ENCODE measurements around the gene REXO1. TPM values are rescaled to one million over a fixed set of nuclear protein-coding genes. Genes with fewer than 3 reads are reported as not detected.

Gene REXO1
- total and polyA plus RNA-seq, 2 of the 13 experiments (the other 11 are each of a cell fraction or from before 2014, with no cell fraction given): 5.0 to 11.2 TPM

- TF ChIP-seq, protein P1, sequence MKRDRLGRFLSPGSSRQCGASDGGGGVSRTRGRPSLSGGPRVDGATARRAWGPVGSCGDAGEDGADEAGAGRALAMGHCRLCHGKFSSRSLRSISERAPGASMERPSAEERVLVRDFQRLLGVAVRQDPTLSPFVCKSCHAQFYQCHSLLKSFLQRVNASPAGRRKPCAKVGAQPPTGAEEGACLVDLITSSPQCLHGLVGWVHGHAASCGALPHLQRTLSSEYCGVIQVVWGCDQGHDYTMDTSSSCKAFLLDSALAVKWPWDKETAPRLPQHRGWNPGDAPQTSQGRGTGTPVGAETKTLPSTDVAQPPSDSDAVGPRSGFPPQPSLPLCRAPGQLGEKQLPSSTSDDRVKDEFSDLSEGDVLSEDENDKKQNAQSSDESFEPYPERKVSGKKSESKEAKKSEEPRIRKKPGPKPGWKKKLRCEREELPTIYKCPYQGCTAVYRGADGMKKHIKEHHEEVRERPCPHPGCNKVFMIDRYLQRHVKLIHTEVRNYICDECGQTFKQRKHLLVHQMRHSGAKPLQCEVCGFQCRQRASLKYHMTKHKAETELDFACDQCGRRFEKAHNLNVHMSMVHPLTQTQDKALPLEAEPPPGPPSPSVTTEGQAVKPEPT (CRISPR knock-in tag; IDR thresholded peaks at IDR 0.05; ENCODE audit: low read depth): no peak
- TF ChIP-seq, protein P2, sequence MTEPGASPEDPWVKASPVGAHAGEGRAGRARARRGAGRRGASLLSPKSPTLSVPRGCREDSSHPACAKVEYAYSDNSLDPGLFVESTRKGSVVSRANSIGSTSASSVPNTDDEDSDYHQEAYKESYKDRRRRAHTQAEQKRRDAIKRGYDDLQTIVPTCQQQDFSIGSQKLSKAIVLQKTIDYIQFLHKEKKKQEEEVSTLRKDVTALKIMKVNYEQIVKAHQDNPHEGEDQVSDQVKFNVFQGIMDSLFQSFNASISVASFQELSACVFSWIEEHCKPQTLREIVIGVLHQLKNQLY (CRISPR knock-in tag; IDR thresholded peaks at IDR 0.05): 0 out of 2 replicates have a peak, but pooled peaks have one; percentile 45
- TF ChIP-seq KLF15 (CRISPR knock-in tag; IDR thresholded peaks at IDR 0.05; ENCODE audit: borderline replicate concordance): peak; percentile 48; the same call in 1 of the 2 replicates
- TF ChIP-seq CENPT (CRISPR knock-in tag; IDR thresholded peaks at IDR 0.05; ENCODE audit: low read depth): no peak
- TF ChIP-seq NR2F1 (CRISPR knock-in tag; IDR thresholded peaks at IDR 0.05): peak; percentile 94 to 95
- TF ChIP-seq ZNF766 (CRISPR knock-in tag; IDR thresholded peaks at IDR 0.05; ENCODE audit: borderline replicate concordance): 0 out of 2 replicates have a peak, but pooled peaks have one; percentile 30
- no peak for TF ChIP-seq ZFP36L2 (CRISPR knock-in tag; IDR thresholded peaks at IDR 0.05)
- TF ChIP-seq ZSCAN20 (CRISPR knock-in tag; IDR thresholded peaks at IDR 0.05; ENCODE audit: borderline replicate concordance): no peak
- peak; percentile 32; the same call in 1 of the 2 replicates for TF ChIP-seq ZNF709 (CRISPR knock-in tag; IDR thresholded peaks at IDR 0.05)
- TF ChIP-seq, protein P3, sequence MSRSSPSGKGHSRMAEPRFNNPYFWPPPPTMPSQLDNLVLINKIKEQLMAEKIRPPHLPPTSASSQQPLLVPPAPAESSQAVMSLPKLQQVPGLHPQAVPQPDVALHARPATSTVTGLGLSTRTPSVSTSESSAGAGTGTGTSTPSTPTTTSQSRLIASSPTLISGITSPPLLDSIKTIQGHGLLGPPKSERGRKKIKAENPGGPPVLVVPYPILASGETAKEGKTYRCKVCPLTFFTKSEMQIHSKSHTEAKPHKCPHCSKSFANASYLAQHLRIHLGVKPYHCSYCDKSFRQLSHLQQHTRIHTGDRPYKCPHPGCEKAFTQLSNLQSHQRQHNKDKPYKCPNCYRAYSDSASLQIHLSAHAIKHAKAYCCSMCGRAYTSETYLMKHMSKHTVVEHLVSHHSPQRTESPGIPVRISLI (CRISPR knock-in tag; IDR thresholded peaks at IDR 0.05; ENCODE audit: borderline replicate concordance): peak; percentile 27; the same call in 1 of the 2 replicates
- TF ChIP-seq SALL1 (CRISPR knock-in tag; IDR thresholded peaks at IDR 0.05): peak; percentile 84
- TF ChIP-seq JUNB (CRISPR knock-in tag; IDR thresholded peaks at IDR 0.05; ENCODE audit: borderline replicate concordance): no peak
- peak; percentile 65; the same call in 1 of the 2 replicates for TF ChIP-seq FOXA1 (IDR thresholded peaks at IDR 0.05)
- peak; percentile 89 for TF ChIP-seq FOXA1 (CRISPR knock-in tag; IDR thresholded peaks at IDR 0.05)
- TF ChIP-seq REPIN1 (CRISPR knock-in tag; IDR thresholded peaks at IDR 0.05; ENCODE audit: borderline replicate concordance, low read depth): peak; percentile 72; the same call in 1 of the 2 replicates
- 0 out of 2 replicates have a peak, but pooled peaks have one; percentile 47 for TF ChIP-seq ZBTB10 (CRISPR knock-in tag; IDR thresholded peaks at IDR 0.05; ENCODE audit: borderline replicate concordance)
- TF ChIP-seq, protein P4, sequence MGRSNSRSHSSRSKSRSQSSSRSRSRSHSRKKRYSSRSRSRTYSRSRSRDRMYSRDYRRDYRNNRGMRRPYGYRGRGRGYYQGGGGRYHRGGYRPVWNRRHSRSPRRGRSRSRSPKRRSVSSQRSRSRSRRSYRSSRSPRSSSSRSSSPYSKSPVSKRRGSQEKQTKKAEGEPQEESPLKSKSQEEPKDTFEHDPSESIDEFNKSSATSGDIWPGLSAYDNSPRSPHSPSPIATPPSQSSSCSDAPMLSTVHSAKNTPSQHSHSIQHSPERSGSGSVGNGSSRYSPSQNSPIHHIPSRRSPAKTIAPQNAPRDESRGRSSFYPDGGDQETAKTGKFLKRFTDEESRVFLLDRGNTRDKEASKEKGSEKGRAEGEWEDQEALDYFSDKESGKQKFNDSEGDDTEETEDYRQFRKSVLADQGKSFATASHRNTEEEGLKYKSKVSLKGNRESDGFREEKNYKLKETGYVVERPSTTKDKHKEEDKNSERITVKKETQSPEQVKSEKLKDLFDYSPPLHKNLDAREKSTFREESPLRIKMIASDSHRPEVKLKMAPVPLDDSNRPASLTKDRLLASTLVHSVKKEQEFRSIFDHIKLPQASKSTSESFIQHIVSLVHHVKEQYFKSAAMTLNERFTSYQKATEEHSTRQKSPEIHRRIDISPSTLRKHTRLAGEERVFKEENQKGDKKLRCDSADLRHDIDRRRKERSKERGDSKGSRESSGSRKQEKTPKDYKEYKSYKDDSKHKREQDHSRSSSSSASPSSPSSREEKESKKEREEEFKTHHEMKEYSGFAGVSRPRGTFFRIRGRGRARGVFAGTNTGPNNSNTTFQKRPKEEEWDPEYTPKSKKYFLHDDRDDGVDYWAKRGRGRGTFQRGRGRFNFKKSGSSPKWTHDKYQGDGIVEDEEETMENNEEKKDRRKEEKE (IDR thresholded peaks at IDR 0.05): no peak
- TF ChIP-seq ZNF674 (CRISPR knock-in tag; IDR thresholded peaks at IDR 0.05; ENCODE audit: low read depth): no peak
- no peak for TF ChIP-seq ZNF136 (CRISPR knock-in tag; IDR thresholded peaks at IDR 0.05; ENCODE audit: low read depth)
These were observed 22.9 kb upstream of the REXO1 start (continued) for GRCh38 chr19:1871140-1871597.

Measured in HepG2 (cell line).